Stimulated activated CD4-positive, alpha-beta T cell treated with anti-CD3 and anti-CD28 coated beads, Interleukin-12 subunit alpha, Interleukin-12 subunit beta, amount 100 ng/mL, for 48 hours (primary cell): ENCODE measurements around the gene TSSK2.

Experiments used
- DNase-seq, 3 donors: peaks; one replicate each; pipeline ENCODE4 v3.0.0-alpha.2; 2020; ENCODE audit warnings: low read depth in 2 of 3, low spot score in 1 of 3

Gene TSSK2

GRCh38 chr22:19106886-19107729 lies 24.0 kb upstream of the TSSK2 start:
- DNase-seq: no peak

GRCh38 chr22:19107730-19108074 lies 23.4 kb upstream of the TSSK2 start:
- no peak for DNase-seq

GRCh38 chr22:19108807-19109197 lies 22.3 kb upstream of the TSSK2 start:
- DNase-seq: no peak

- DNase-seq: peak in 2 of 3 donors; percentile 14 to 21
These were observed 21.7 kb upstream of the TSSK2 start for GRCh38 chr22:19109198-19110063.

- no peak for DNase-seq
These were observed 21.0 kb upstream of the TSSK2 start for GRCh38 chr22:19110064-19110458.

GRCh38 chr22:19110646-19111045 lies 20.5 kb upstream of the TSSK2 start:
- no peak for DNase-seq

GRCh38 chr22:19111140-19111539 lies 20.0 kb upstream of the TSSK2 start:
- no peak for DNase-seq

GRCh38 chr22:19111584-19111983 lies 19.5 kb upstream of the TSSK2 start:
- DNase-seq: no peak

GRCh38 chr22:19113429-19113828 lies 17.7 kb upstream of the TSSK2 start:
- DNase-seq: no peak

GRCh38 chr22:19114984-19115552 lies 16.0 kb upstream of the TSSK2 start:
- DNase-seq: no peak

- DNase-seq: no peak
These were observed 15.5 kb upstream of the TSSK2 start for GRCh38 chr22:19115628-19116027.

- no peak for DNase-seq
These were observed 14.0 kb upstream of the TSSK2 start for GRCh38 chr22:19117111-19117512.

GRCh38 chr22:19118329-19118880 lies 12.7 kb upstream of the TSSK2 start:
- DNase-seq: no peak

- DNase-seq: no peak
These were observed 11.2 kb upstream of the TSSK2 start for GRCh38 chr22:19119949-19120348.

GRCh38 chr22:19120829-19121630 lies 10.1 kb upstream of the TSSK2 start:
- peak in 1 of 3 donors; percentile 33 for DNase-seq

- DNase-seq: peak in 1 of 3 donors; percentile 16
These were observed 9.4 kb upstream of the TSSK2 start for GRCh38 chr22:19121631-19122142.

- DNase-seq: peak; percentile 95
These were observed 8.9 kb upstream of the TSSK2 start, which contains the start of gene DGCR2 for GRCh38 chr22:19122143-19122751. DGCR2 (minus strand) TSS chr22:19122412; CDS start chr22:19122206, 206 bp downstream.

- no peak for DNase-seq
These were observed 8.2 kb upstream of the TSSK2 start for GRCh38 chr22:19122752-19123492.

- no peak for DNase-seq
These were observed 7.2 kb upstream of the TSSK2 start for GRCh38 chr22:19123936-19124335.
